Liver (tissue), 9 donors: ENCODE data around the gene SLC2A4RG. TPM values are rescaled to one million over a fixed set of nuclear protein-coding genes. Genes with fewer than 3 reads are reported as not detected.

Experiments used
- DNase-seq: peaks from one replicate; pipeline ENCODE4 v3.0.0-alpha.2; 2017; ENCODE audit warnings: low spot score
- H3K27ac ChIP-seq, 2 donors: one replicate each; pipeline ENCODE4 v1.7.0; 2013; ENCODE audit warnings: inconsistent platforms in 2 of 2, low read length in 2 of 2, control low read depth in 1 of 2, low read depth in 1 of 2, mild to moderate bottlenecking in 1 of 2
- H3K27me3 ChIP-seq, 4 donors: one replicate each; pipeline versions ENCODE4 v1.6.1 to v1.7.0; 2013; ENCODE audit warnings: low read length in 3 of 4, inconsistent platforms in 1 of 4, mild to moderate bottlenecking in 1 of 4, moderate library complexity in 1 of 4; ENCODE audit not compliant: control insufficient read depth in 4 of 4, insufficient read depth in 4 of 4
- H3K36me3 ChIP-seq, 4 donors: one replicate each; pipeline versions ENCODE4 v1.6.1 to v1.7.0; 2013; ENCODE audit warnings: low read length in 3 of 4, mild to moderate bottlenecking in 3 of 4, low read depth in 1 of 4, moderate library complexity in 1 of 4; ENCODE audit not compliant: control insufficient read depth in 4 of 4, insufficient read depth in 3 of 4
- H3K4me1 ChIP-seq, 4 donors: one replicate each; pipeline versions ENCODE4 v1.6.1 to v1.7.0; 2013; ENCODE audit warnings: low read length in 3 of 4, mild to moderate bottlenecking in 3 of 4, moderate library complexity in 1 of 4; ENCODE audit not compliant: control insufficient read depth in 4 of 4, insufficient read depth in 4 of 4
- H3K4me3 ChIP-seq, 3 donors: one replicate each; pipeline versions ENCODE4 v1.6.1 to v1.7.0; 2013; ENCODE audit warnings: low read length in 3 of 3, control low read depth in 1 of 3, low read depth in 1 of 3, mild to moderate bottlenecking in 1 of 3
- H3K9ac ChIP-seq, 2 donors: one replicate each; pipeline ENCODE4 v1.7.0; 2013; ENCODE audit warnings: low read length in 2 of 2, mild to moderate bottlenecking in 2 of 2, moderate library complexity in 2 of 2, control low read depth in 1 of 2, low read depth in 1 of 2
- H3K9me3 ChIP-seq, 4 donors: one replicate each; pipeline versions ENCODE4 v1.6.1 to v1.7.0; 2013; ENCODE audit warnings: low read length in 3 of 4; ENCODE audit not compliant: control insufficient read depth in 4 of 4
- CTCF ChIP-seq: fragments of 150-350 bp; IDR thresholded peaks from 2 replicates; pipeline ENCODE4 v1.5.1; 2017; ENCODE audit warnings: improper control_type of control experiment, low read depth, low read length; ENCODE audit not compliant: missing input control
- EGR1 ChIP-seq, 2 donors: IDR thresholded peaks; 2 replicates each; pipeline ENCODE4 v1.6.1; 2016 to 2018; ENCODE audit warnings: antibody characterized with exemption in 2 of 2, low read depth in 2 of 2
- FOXA1 ChIP-seq: IDR thresholded peaks from 2 replicates; pipeline ENCODE4 v1.6.1; 2016; ENCODE audit warnings: antibody characterized with exemption
- FOXA2 ChIP-seq: IDR thresholded peaks from 2 replicates; pipeline ENCODE4 v1.6.1; 2016; ENCODE audit warnings: antibody characterized with exemption
- GABPA ChIP-seq, 2 donors: IDR thresholded peaks in 1 of 2; conservative IDR thresholded peaks in 1 of 2; 2 replicates each; pipeline ENCODE4 v1.6.1; 2016; ENCODE audit warnings: antibody characterized with exemption in 2 of 2, mild to moderate bottlenecking in 1 of 2, moderate library complexity in 1 of 2
- HNF4G ChIP-seq: IDR thresholded peaks from 2 replicates; pipeline ENCODE4 v1.6.1; 2016; ENCODE audit warnings: antibody characterized with exemption
- JUND ChIP-seq, 2 donors: IDR thresholded peaks; 2 replicates each; pipeline ENCODE4 v1.6.1; 2016; ENCODE audit warnings: antibody characterized with exemption in 2 of 2
- MAX ChIP-seq: IDR thresholded peaks from 2 replicates; pipeline ENCODE4 v1.6.1; 2016; ENCODE audit warnings: antibody characterized with exemption
- NR2F2 ChIP-seq: IDR thresholded peaks from 2 replicates; pipeline ENCODE4 v1.6.1; 2016; ENCODE audit warnings: antibody characterized with exemption
- RAD21 ChIP-seq, 2 donors: IDR thresholded peaks; 2 replicates each; pipeline ENCODE4 v1.6.1; 2016; ENCODE audit warnings: antibody characterized with exemption in 2 of 2, mild to moderate bottlenecking in 2 of 2
- SP1 ChIP-seq: IDR thresholded peaks from 2 replicates; pipeline ENCODE4 v1.6.1; 2018; ENCODE audit warnings: antibody characterized with exemption, mild to moderate bottlenecking
- TAF1 ChIP-seq: conservative IDR thresholded peaks from 2 replicates; pipeline ENCODE4 v1.6.1; 2016; ENCODE audit warnings: antibody characterized with exemption, mild to moderate bottlenecking
- YY1 ChIP-seq: IDR thresholded peaks from 2 replicates; pipeline ENCODE4 v1.6.1; 2016; ENCODE audit warnings: antibody characterized with exemption, mild to moderate bottlenecking
- ZBTB33 ChIP-seq: IDR thresholded peaks from 2 replicates; pipeline ENCODE4 v1.6.1; 2016; ENCODE audit warnings: antibody characterized with exemption
- WGBS: extraction: QIAGEN DNeasy Blood & Tissue Kit; methylation state at CpG from one replicate; pipeline ENCODE4 v1.1.7; 2013; 5-methylcytosine and 5-hydroxymethylcytosine counted together
- polyA plus RNA-seq, 2 donors: library from polyadenylated mRNA; stranded (reverse) in 1 of 2; unstranded in 1 of 2; fragments of 200-250 nt in 1 of 2; fragments of >200 nt in 1 of 2; fragmentation: Nextera tagmentation in 1 of 2; extraction: Ambion mirVana in 1 of 2; gene quantifications; one replicate each; pipeline versions ENCODE4 v1.2.1 to v1.2.3, GENCODE V29; 2013 to 2015
- total RNA-seq, 2 donors: library from RNA; depleted of rRNA; stranded (reverse); fragments of >200 nt; gene quantifications; one replicate each; pipeline ENCODE4 v1.2.3, GENCODE V29; 2014
- donor health status: healthy.
- donor health status: healthy.
- donor health status: healthy.
- donor health status: healthy.
- donor health status: healthy.

SLC2A4RG gene
- total and polyA plus RNA-seq, 4 donors = 22.2 to 39.7 (median 29.4) TPM

GRCh38 chr20:63754008-63754407 lies 14.4 kb downstream of the SLC2A4RG start:
- no peak overlapping the region for H3K9ac ChIP-seq
- DNase-seq = no peak
- no peak for TF ChIP-seq CTCF
- no peak for TF ChIP-seq FOXA2
- TF ChIP-seq JUND (IDR thresholded peaks at IDR 0.05) = no peak
- no peak for TF ChIP-seq HNF4G
- no peak for TF ChIP-seq FOXA1
- no peak for TF ChIP-seq TAF1
- TF ChIP-seq ZBTB33 = no peak
- TF ChIP-seq EGR1 (IDR thresholded peaks at IDR 0.05; ENCODE audit: low read depth in 2 of 2) = no peak
- H3K4me1 ChIP-seq = no peaks in the 10 kb centered on the region
- H3K4me3 ChIP-seq = no peak overlapping the region
- H3K36me3 ChIP-seq = no peaks in the 10 kb centered on the region
- 91% methylated on average over 16 of the region's 16 CpGs for WGBS
- H3K9me3 ChIP-seq = no peaks in the 10 kb centered on the region
- H3K27me3 ChIP-seq = no peaks in the 10 kb centered on the region
- H3K27ac ChIP-seq = no peak overlapping the region

- H3K9ac ChIP-seq = no peak overlapping the region
- DNase-seq = no peak
- TF ChIP-seq TAF1 (no peak), YY1 (no peak), RAD21 (IDR thresholded peaks at IDR 0.05) (no peak), GABPA (IDR thresholded peaks at IDR 0.05 in 1 of 2, conservative IDR thresholded peaks at IDR 0.05 in 1 of 2) (no peak), ZBTB33 (no peak), JUND (IDR thresholded peaks at IDR 0.05) (no peak), SP1 (no peak), CTCF (no peak), MAX (no peak), NR2F2 (no peak)
- no peaks in the 10 kb centered on the region for H3K4me1 ChIP-seq
- no peak overlapping the region for H3K4me3 ChIP-seq
- no peaks in the 10 kb centered on the region for H3K9me3 ChIP-seq
- H3K36me3 ChIP-seq = no peaks in the 10 kb centered on the region
- H3K27me3 ChIP-seq = no peaks in the 10 kb centered on the region
- H3K27ac ChIP-seq = no peak overlapping the region
- 85% methylated on average over 18 of the region's 18 CpGs for WGBS
Observed at GRCh38 chr20:63755933-63756647, 16.5 kb downstream of the SLC2A4RG start.
